HG03558 (cell line): ENCODE measurements around the gene MEAK7.
"Not testable (repeated sequence)": the region's sequence is repeated elsewhere in the genome, so short reads cannot be mapped to it uniquely, and the experiment has no call there.

Experiments used
- ATAC-seq: cut with Tn5 transposase; IDR thresholded peaks from one replicate; pipeline ENCODE4 v1.9.1; 2021; ENCODE audit warnings: moderate number of reproducible peaks; ENCODE audit not compliant: unreplicated experiment; ENCODE audit errors: extremely low read depth

Gene MEAK7

DNA sequence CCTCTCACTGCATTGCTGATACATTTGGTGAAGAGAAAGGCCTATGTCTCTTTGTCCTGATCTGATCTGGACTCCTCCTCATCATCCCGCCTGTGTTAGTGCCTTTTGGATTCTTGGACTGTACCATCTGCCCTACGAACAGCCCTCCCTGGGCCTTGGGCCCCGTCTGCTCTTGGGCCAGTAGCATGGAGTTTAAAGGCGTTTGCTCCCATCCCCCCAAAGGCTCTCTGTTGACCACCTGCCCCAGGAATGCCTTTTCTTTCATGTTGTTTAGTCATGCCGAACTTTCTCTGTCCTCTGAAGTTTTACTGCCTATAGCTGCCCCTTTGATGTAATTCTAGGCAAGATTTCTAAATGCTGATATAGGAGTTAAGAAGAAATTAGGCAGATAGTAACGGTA is 30.9 kb upstream of the MEAK7 start:
- ATAC-seq = no peak

- ATAC-seq = no peak
These were observed 30.4 kb upstream of the MEAK7 start for GRCh38 chr16:84534815-84535214.

DNA sequence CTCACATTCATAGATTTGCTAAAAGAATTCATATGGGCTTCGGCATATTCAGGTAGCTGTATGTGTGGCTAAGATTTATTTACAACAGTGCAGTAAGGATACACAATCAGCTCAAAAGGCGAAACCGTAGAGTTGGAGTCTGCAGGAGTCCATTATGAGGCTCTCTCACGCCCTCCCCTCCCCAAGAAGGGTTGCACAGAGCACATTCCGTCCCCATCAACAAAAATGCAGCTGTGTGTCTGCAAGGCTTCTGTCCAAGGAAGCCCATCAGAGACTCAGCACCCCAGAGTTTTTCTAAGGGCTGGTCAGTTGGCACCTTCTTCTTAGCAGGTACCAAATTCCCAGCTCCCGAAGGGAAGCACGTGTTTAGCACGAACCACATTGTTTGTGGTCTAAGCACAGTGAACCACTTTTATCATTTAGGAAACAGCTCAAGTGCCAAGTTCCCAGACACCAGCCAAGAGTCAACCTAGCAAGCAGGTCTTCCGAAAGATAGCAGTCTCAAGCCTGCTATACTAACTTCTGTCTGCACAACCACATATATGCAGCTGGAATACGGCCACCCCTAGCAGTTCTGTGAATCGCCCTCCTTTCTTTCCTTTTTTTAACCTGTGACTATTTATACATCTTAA is 28.5 kb upstream of the MEAK7 start:
- ATAC-seq = no peak

DNA sequence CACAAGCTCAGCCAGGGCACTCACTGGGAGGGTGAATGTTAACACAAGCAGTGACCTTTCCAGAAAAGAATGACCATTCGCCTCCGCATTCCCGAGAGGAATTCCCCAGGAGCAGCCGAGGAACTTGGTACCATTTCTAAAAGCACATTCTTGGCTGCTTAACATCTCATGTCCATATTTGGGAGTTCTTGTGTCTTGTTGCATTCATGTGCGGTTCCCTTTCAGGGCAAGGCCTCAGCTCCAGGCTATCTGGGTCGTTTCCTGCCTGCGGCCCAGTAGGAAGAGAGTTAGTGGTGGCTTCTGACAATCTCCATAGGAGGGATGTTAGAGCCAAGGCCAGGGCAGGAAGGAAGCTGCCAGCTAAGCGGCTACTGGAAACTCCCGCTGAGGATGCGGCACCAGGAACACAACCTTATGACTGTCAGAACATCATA is 27.8 kb upstream of the MEAK7 start:
- no peak for ATAC-seq

DNA sequence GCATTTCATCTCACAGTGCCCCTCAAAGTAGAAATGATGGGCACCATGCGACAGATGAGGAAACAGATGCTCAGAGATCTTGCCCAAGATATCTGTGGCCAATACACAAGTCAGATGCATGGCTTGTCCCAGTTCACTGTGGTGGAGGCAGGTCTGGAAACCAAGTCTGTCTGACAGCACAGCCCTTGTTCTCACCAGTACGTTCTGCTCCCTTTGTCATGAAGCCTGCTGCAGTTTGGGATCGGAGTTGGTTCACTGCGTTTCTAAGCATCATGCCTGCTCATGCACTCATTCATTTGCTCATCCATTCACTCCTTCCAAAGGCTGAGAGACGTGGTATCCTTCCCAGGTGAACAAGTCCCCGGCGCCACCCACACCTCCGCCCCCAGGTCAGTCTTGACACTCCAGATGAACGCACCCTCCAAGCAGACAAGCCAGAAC is 27.2 kb upstream of the MEAK7 start:
- no peak for ATAC-seq

DNA sequence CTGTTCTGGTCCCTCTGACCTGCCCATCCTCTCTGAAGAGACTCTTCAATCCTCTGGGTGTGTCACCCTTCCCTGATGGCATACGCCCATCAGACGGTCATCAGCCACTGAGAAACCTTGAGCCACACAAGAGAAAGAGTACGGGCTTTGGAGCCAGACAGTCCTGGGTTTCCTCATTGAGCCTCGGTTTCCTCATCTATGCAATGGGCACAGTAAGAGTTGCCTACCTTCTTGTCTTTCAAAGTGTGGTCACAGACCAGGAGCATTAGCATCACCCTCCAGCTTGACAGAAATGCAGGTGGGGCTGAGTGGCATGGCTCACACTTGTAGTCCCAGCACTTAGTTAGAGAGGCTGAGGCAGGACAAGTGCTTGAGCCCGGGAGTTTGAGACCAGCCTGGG is 26.1 kb upstream of the MEAK7 start:
- no peak for ATAC-seq

- ATAC-seq = no peak
These were observed 25.1 kb upstream of the MEAK7 start for GRCh38 chr16:84529607-84530006.

DNA sequence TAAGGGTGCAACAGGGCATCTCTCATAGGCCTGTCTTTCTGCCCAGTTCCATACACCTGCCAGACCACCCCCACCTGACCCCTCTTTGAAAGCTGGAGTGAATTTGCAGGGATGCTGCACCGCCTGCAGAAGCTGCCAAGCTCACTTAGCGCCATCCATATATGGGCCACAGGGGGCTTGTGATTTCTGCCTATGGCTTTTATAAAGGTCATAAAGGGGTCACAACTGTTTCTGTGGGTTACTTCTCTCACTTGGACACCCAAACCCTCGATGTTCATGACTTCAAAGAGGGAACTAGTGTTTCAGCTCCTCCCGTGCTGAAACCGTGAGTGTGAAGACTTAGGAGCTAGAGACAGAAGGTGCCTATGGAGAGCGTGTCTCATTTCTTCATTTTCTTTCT is 23.9 kb upstream of the MEAK7 start:
- ATAC-seq = no peak

GRCh38 chr16:84527532-84528269 is 23.2 kb upstream of the MEAK7 start:
- ATAC-seq = no peak

DNA sequence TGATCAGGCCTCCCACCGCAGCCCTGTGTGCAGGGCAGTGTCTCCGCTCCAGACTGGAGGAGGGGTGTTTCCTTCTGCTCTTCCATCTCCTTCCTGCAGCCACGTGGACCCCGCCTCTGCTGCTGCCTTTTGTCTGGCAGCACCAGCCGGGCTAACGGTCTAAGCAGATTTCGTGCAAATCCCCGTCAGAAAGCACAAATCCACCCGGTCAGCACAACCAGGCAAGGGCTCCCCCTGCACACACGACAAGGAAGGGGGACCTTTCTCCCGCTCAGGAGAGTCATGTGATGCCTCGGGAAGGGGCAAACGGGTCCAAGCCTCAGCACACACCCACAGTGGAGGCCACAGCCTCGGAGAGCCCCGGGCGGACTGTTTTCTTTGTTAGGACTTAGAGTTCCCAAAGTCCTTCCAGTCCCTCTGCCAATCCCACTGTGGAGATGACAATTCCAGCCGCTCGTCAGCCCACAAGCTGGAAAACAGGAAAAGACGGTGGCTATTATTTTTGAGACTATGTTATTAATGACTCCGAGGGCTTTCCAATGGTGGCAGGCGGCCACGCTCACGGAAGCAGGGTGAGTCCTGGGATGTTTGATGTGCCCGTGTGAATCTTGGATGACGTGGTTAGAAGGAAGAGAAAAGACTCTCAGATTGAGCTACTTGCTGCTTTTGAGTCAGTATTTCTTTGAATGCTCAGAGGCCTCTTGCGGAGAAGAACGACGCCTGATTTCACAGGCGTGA is 22.5 kb upstream of the MEAK7 start:
- no peak for ATAC-seq

- ATAC-seq = not testable (repeated sequence)
These were observed 20.6 kb upstream of the MEAK7 start for GRCh38 chr16:84524941-84525581.

DNA sequence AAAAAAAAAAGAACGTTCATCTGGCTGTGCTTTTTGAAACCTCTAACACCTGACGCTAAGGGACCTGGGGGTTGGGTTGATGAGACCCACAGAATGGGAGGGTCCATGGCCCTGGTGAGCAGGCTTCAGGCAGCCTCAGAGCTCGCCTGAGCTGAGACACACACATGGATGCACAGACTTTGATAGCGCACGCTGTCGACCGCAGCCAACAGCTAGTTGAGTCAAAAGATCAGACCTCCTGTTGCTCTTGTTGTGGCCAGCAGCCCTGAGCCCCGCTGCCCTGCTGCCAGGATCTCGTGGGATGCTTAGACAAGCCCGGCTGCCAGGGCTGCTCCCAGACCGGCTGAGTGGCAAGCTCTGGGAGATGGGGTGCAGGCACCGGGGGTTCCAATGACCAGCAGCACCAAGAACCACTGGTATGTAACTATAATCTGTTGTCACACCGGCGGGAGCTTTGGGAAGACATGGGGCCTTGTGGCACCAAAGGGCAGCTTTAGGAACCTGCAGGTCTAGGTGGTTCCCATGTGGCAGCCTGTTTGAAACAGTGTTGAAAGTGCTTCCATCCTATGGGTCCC is 20.0 kb upstream of the MEAK7 start:
- no peak for ATAC-seq

GRCh38 chr16:84521497-84521770 is 17.0 kb upstream of the MEAK7 start:
- ATAC-seq = no peak

GRCh38 chr16:84520725-84521496 is 16.5 kb upstream of the MEAK7 start:
- ATAC-seq = no peak

DNA sequence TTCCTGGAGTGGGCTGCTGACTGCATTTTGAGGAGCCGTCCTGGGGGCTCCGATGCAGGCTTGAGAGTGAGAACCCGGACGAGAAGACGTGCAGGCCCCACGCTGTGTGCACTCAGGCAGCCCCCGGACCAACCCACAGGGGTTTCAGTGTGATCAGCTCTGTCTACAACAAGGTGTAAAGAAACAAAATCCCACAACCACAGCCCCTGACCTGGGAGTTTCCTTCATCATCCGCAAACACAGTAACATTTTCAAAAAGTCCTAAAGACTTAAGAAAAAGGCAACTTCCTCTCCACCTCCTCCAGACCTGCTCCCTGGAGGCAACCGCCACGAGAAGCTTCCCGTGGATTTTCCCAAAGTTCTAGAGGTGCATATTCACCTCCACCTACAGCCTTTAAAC is 15.4 kb upstream of the MEAK7 start:
- ATAC-seq = no peak

DNA sequence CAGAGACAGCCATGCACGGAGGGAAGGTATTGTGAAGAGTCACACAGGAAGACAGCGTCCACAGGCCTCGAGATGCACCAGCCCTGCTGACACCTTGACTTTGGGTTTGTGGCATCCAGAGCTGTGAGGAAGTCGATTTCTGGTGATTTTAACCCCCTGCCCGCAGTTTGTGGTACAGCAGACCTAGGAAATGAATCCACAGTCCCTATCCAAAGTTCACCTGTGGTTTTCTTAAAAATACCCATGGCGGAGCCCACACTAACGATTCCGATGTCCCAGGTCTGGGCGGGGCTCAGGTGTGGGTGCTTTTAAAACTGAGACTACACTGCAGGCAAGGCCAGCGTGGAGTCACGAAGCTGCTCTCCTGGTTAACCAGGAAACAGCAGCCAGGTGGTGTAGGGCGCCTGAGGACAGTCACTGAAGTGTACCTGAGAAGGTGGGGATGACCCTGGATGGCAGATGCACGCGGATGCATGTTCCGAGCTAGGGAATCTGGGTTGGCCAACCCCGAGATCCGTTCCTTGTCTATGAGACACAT is 14.4 kb upstream of the MEAK7 start:
- ATAC-seq = no peak

DNA sequence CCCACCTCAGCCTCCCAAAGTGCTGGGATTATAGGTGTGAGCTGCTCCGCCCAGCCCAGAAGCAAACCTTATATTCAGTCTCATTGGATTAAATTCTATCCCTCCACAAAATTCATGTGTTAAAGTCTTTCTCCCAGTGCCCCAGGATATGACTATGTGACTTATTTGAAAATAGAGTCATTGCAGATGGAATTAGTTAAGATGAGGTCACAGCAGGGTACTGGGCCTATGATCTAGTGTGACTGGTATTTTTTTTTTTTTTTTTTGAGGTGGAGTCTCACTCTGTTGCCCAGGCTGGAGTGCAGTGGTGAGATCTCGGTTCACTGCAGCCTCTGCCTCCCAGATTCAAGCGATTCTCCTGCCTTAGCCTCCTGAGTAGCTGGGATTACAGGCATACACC is 13.8 kb upstream of the MEAK7 start:
- ATAC-seq = not testable (repeated sequence)

- no peak for ATAC-seq
These were observed 12.9 kb upstream of the MEAK7 start for GRCh38 chr16:84517366-84517765.

- ATAC-seq = peak; percentile 66
These were observed 10.7 kb upstream of the MEAK7 start for GRCh38 chr16:84514874-84515835.
